HG03175 (cell line): ENCODE results near the gene UBA1.
A peak's percentile ranks its signal among the peaks of the same experiment; 100 is the strongest.

Experiments used
- ATAC-seq: cut with Tn5 transposase; IDR thresholded peaks from one replicate; pipeline ENCODE4 v1.9.1; 2021; ENCODE audit warnings: mild to moderate bottlenecking, moderate library complexity; ENCODE audit not compliant: unreplicated experiment

Gene UBA1

DNA sequence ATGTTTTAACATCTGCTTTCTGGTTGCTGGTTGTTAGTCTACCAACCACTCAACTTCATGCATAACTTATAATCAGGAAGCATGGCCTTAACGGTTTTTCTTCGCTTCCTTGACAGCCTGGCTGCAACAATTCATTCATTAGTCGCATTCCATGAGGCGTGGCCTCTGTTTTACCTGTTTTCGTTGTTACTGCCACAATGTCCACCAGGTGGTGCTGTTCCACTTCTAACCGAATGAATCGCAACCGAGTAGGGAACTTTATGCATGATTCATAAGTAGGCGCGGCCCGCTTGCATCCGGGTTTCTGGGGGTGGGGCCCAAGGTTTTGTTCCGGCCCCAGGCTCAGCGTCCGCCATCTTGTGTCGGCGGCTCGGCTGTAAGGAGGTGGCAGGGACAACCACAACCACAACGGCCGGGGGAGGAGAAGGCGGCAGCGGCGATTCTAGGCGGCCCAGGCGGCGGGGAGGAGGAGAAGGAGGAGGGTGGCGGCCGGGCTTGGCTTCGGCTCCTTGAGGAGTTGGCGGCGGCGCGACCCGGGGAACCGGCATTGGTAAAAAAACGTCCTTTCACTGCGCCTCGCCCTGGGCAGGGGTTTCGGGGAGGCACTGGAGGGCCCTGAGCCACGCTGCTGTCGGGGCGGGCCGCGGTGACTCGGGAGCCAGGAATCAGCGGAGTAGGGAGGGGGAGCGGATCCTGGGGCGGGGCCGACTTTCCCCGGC, at the start of gene UBA1:
UBA1 (plus strand) TSS at position 355 of the 719 bp plus-strand sequence. CDS start 4,974 bp downstream, outside the sequence.
- ATAC-seq: peak; percentile 57

DNA sequence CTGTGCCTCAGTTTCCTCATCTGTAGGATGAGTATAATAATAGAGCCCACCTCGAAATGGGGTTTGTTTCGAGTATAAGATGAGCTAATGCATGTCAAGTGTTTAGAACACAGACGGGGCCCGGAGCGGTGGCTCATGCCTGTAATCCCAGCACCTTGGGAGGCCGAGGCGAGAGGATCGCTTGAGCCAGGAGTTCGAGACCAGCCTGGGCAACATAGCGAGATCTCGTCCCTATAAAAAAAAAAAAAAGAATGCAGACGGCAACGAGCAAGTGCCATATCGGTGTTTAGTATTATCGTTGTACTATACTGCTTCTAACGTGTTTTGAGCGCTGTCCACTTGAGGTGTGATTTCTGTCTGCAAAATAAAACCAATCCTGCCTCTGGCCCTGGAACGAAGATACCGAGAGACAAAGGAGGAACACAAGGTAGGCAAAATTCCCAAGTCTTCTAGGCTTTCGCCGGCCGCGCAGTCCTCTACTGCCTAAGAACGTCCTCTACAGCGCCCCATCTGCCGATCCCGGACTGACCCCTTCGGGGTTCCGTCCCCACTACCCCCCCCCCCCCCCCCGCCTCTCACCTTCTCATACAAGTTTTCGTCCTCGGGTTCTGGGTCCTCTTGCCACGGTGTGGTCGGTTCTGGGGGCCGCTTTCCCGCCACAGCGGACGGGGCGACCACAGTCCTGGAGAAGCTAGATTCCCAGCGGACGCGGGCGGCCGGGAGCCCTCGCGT, 49.6 kb upstream of the UBA1 start:
- peak; percentile 18 for ATAC-seq

DNA sequence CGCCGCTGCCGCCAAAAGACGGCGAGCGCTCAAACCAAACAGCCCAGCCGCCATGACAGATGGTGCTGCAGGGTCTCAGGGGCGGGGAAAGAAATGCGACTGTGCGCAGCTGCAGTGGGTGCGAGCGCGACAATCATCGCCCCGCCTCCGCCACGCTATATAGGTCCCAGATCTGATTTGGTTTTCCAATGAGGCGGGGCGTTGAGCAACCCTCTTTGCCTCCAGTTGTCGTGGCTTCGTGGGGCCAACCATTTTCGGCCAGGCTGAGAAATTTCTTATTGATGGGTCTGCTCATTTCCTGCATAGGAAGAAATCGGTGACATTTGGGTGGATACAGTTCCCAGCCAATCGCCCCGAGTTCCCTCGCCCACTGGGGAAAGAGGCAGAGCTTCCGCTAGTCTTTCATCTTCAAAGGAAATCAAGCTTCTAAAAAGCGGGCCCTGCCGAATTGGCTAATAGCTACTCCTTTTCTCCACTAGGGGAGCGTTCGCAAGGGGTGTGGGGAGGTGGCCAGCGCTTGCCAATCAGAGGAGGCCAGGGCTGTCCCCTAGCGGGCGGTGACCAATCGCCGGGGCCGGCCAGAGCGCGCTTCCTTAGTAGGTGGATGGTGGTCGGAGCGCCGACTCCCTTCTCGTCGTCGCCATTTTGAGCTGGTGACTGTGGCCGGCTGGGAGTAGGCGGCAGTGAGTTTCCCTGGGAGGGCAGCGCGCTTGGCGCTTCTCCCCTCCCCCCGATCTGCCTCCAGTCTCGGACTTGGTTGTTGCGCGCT, 48.8 kb upstream of the UBA1 start, which contains the start of the genes NDUFB11 and RBM10:
NDUFB11 (minus strand) TSS at position 77 of the 769 bp plus-strand sequence; CDS start at position 54, 23 bp downstream.
RBM10 (plus strand) TSS at position 596 of the 769 bp plus-strand sequence. CDS start 2,261 bp downstream, outside the sequence.
- peak; percentile 93 for ATAC-seq

DNA sequence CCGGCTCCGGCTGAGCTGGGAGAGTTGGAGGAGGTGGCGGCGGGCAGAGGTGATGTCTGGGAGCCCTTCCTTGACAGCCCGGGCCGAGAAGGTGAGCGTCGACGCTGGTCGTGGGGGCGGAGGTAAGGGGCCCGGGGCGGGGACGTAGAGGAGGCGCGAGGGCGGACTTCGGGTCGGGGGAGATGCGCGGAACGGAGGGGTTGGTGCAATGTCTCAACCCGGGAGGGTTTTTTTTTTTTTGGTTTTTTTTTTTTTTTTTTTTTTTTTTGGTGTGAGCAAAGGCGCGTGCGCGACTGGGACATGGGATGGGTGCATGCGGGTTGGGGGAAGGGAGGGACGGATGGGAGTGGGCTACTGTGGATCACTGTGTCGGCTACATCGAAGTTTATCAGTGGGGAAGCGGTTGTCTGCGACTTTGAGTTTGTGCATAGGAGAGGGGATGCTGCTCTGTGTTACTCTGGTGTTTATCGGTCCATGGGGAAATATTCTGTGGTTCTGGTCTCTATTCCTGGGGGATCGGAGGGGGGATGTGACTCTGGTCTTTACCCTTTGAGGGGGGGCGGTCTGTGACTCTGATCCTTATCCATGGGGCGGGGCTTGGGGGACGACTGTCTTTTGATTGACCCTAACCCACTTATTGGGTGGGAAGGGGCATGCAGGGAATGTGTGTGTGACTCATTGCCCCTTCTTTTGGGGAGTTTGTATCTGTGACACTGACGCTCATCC, 48.1 kb upstream of the UBA1 start:
- ATAC-seq: peak; percentile 17

DNA sequence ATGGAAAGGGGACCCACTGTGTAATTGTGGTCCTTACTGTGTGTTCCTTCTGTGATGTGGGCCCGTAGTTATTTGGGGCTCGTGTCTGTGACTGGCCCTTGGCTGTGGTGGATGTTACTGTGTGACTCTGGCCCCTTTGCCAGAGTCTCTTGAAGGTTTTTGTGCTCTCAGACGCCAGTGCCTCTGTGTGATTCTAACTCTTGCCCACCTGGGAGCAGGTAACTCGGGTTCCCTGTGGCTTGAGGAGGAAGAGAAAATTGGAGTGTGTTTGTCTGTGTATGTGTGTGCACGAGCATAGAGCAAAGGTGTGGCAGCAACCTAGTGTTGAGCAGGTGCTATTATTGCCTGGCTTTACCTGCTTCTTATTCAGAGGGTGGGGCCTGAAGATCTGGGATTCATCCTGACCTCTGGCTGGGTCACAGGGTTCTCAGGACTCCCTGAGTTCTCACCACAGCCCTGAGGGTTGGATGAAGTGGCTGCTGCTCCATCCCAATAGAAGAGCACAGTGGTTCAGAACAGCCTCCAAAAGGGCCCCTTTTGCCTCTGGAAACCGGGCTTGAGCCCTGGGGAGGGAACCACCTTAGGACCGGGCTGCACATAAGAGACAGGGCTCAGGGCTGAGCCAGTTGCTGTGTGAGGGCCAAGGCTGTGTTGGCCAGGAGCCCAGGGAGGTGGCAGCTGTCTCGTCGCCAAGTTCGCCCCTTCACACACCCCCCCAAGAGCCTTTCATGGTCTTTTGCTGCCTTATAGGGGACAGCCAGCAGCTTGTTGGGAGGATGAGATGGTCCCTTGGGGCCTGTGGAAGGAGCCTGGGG, 47.3 kb upstream of the UBA1 start:
- ATAC-seq: no peak

DNA sequence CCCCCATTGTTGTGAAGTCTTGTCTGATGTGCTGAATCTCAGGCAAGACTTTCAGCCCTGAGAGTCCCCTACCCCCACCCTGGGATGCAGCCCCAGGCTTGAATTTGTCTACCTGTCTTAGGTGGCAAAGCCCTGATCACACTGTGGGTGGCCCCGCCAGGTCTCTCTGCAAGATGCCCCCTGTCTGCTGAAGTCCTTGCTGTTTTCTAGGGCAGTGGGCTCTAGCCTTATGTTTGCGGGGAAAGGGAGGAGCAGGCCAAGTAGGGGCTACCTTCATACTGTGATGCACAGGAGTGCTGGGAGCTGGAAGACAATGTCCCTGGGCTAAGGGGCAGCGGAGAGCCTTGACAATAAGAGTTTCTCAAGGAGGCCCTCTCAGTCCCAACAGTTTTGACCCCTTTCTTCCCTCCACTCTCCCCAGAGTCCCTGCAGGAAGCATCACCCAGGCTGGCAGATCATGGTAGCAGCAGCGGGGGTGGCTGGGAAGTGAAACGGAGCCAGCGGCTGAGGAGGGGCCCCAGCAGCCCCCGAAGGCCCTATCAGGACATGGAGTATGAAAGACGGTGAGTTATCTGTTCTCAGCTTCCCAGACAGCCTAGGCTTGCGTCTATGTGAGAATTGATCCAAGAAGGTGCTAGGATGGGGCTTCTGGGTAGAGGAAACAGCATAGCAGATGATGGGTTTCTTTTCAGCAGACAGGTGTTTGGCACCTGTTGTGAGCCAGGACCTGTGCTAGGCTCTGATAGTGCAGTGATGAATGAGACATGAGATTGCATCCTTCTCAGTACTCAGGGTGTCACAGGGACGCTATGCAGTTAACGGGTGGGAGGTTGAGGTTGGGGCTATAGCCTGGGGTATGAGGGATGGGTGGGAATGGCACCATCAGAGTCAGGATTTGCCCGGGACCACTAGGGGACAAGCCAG, 46.4 kb upstream of the UBA1 start:
- ATAC-seq: no peak

DNA sequence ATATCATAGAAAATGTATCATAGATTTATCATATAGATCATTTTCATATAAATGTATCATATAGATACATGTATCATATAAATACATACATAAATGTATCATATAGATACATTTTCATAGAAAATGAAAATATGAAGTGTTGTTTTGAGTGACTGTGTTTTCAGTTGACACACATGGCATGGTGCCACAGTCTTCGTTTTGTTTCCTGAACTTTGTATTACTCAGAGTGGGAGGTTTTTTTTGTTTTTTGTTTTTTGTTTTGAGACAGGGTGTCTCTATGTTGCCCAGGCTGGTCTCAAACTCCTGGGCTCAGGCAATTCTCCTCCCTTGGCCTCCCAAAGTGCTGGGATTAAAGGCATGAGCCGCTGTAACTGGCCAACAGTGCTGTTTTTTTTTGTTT, 44.7 kb upstream of the UBA1 start:
- ATAC-seq: no peak

DNA sequence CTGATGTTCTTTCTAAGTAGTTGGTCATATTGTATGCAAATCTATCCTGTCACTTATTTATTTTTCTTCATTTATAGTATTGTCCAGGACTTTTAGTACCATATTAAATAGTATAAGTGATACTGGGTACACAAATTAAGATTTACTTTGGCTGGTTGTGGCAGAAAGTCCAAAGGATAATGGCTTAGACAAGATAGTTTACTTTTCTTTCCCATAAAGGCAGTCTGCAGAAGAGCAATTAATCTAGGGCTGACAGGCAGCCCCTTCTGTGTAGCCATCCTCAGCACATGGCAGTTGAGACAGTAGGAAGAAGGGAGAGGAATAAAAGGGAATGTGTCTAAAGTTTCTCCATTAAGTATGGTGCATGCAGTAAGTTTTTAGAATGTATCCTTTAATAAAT, 42.2 kb upstream of the UBA1 start:
- ATAC-seq: no peak

DNA sequence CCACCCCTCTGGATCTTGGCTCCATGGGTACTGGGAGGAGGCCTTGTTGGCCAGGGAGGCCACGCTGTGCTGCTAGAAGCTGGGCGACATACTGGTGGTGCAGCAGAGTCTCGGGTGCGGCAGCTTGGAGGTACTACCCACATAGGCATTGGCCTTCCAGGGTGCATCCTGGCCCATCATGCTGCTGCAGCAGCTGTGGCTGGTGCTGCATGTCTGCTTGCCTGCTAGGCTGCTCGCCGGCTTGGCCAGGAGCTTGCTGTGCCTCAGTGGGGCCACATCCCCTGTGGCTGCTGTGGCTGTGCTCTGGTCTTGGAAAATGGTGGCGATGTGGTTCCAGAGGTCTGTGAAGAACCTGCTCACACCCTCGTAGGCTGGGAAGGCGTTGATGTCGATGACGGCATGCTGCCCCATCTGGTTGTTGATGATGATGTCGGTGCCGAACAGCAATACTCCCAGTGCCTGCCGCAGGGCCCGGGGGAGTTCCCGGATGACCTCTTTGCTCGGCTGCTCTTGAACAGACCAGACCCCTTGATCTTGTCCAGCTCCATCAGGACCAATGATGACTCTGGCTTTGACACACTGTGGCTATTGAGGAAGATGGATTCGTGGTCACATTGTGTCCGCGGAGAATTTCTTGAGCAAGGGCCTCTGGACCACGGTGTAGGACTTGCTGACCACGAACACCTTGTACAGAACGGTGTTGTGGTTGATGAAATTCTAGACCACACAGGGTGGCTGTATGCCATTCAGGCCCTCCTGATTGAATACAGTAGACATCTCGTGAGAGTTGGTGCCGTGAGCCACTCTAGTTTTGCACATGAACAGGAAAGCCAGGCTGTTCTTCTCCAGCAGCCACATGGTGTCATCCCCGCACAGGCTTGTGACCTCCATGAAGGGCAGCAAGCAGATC, 36.8 kb upstream of the UBA1 start:
- ATAC-seq: no peak

DNA sequence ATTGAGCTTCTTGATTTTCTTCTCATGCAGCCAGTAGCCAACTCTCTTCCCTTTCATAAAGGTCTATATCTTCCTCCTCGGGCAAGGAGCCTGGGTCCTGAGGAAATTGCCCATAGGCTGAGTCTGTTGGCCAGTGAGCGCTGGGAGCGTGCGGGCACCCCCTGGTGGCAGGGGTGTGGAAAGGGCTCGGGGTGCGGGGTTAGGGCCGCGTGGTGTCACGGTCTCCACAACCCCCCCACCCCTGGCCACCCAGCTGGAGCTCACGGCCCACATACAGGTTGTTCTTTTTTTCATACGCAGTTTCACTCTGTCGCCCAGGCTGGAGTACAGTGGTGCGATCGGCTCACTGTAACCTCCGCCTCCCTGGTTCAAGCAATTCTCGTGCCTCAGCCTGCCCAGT, 35.5 kb upstream of the UBA1 start:
- no peak for ATAC-seq

DNA sequence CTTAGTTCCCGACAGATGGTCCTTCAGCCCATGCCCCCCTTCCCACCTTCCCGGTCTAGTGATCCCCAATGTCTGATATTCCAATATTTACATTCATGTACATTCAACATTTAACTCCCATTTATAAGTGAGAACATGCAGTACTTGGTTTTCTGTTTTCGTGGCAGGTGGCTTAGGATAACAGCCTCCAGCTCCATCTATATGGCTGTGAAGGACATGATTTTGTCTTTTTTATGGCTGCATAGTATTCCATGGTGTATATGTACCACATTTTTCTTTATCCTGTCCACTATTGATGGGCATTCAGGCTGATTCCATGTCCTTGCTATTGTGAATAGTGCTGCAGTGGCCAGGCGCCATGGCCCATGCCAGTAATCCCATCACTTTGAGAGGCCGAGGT, 34.8 kb upstream of the UBA1 start:
- no peak for ATAC-seq

DNA sequence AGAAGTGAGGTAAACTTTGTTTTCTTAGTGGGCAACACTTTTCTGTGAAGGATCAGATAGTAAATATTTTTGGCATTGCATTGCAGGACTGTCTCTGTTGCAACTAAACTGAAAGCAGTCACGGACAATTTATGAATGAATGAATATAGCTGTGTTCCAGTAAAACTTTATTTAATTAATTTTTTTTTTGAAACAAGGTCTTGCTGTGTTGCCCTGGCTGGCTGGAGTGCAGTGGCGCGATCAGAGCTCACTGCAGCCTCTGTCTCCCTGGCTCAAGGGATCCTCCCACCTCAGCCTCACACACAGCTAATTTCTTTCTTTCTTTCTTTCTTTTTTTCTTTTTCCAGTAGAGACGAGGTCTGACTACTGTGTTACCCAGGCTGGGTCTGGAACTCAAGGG, 32.8 kb upstream of the UBA1 start:
- no peak for ATAC-seq

DNA sequence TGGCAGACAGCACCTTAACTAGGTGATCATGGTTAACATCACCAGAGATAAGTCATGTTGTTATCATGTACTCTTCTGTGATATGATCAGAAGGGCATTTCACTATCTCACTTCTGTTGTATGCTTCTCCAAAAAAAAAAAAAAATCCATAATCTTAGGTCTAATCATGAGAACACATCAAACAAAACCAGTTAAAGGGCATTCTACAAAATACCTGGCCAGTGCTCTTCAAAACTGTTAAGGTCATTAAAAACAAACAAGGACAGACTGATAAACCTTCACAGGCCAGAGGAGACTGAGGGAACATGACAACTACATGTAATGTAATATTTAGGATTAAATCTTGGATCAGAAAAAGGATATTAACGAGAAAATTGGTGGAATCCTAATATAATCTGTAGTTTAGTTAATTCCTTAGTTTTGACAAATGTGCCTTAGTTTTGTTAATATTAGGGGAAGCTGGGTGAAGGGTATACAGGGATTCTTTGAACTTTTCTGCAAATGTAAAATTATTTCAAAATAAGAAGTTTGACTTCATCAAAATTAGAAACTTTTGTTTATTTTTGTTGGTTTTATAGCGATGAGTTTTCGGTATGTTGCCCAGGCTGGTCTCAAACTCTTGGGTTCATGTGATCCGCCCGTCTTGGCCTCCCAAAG, 30.6 kb upstream of the UBA1 start:
- no peak for ATAC-seq

DNA sequence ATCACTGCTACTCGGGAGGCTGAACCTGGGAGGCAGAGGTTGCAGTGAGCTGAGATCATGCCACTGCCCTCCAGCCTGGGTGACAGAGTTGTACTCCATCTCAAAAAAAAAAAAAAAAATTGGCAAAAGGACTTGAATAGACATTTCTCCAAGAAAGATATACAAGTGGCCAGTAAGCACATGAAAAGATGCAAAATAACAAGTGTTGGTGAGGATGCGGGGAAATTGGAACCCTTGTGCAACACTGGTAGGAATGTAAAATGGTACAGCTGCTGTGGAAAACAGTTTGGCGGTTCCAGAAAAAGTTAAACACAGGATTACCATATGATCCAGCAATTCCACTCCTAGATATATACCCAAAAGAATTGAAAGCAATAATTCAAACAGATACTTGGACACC, 29.2 kb upstream of the UBA1 start:
- ATAC-seq: no peak

DNA sequence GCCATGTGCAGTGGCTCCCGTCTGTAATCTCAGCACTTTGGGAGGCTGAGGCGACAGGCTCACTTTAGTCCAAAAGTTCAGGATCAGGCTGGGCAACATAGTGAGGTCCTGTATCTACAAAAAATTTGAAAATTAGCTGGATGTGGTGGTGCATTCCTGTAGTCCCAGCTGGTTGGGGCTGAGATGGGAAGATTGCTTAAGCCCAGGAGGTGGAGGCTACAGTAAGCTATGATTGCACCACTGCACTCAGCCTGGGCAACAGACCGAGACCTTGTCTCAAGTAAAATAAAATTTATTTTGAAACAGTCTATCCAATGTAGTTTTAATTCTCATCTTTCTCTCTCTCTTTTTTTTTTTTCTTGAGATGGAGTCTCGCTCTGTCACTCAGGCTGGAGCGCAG, 27.5 kb upstream of the UBA1 start:
- no peak for ATAC-seq

DNA sequence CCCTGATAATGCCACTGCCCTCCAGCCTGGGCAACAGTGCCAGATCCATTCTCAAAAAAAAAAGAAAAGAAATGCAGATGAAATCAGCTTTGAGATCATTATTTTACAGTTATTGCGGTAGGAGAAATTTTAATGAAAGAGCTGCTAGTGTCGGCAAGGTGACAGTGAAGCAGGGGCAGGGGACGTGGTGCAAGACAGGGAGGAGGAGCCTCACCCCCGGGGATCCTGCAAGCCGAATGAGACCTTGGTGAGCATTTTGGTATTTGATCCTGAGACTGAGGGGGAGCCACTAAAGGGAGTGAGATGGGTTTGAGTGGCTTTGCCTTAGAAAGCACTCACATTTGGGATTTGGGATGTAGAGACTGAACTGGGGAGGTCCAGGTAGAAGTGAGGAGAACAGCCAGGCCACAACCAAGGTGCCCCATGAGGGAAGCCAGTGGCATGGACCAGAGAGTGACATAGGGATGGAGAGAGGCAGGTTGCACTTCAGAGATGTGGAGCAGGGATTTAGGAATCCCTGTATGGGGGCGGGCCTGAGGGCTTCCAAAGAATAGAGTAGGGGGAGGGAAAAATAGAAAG, 25.0 kb upstream of the UBA1 start:
- no peak for ATAC-seq

DNA sequence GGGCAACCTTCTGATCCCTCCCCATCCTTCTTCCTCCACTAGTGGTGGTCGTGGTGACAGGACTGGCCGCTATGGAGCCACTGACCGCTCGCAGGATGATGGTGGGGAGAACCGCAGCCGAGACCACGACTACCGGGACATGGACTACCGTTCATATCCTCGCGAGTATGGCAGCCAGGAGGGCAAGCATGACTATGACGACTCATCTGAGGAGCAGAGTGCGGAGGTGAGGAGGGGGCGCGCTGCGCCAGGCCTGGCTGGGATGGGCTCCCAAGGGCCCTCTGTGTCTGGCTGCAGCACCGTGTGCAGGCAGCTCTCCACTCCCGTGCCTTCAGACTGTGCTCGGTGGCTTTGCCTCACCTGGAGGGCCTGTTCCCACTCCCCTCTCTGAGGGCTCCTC, 24.4 kb upstream of the UBA1 start:
- no peak for ATAC-seq
